ENCODE results near the gene EPHB3.

The EPHB3 gene

DNA sequence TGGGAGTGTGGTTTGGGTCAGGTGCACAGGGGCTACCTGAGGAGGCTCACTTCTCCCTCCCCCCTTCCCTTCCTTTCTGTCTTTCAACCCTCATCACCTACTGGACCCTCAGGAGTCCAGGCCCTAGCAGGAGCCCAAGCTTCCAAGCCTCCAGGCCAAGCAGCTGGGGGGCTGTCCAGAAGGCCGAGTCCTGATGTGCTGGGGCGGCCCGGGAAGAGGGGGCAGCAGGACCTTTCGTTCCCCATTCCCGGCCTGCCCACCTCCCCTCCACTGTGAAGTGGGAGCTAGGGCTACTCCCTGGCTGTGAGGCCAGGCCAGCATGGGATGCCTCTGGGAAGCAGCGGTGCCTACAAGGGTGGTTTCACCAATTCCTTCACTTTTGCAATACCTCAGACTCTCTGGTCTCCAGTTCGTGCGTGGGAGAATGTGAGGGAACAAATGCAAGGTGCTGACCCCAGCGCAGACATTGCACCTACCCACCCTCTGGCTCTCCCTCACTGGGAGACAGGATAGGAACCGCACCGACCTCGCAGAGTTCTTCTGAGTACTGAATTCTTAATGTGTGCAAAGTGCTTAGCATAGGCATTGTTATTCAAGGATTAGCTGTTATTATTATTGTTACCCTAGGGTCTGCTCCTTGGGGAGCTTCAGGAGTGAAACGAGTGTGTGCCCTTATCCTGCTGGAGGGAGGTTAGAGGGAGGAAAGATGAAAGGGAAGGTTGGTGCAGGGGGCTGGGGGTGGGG lies 2.5 kb downstream of the EPHB3 start:
- Histone ChIP-seq H3K9me3 (ENCODE audit: control insufficient read depth, low read length) (no peaks in the 10 kb centered on the region), H3K36me3 (ENCODE audit: control insufficient read depth, insufficient read depth, low read length) (no peaks in the 10 kb centered on the region), H3K4me3 (ENCODE audit: insufficient read depth, low read depth, low read length) (peak overlapping the region; percentile 44), H3K27me3 (ENCODE audit: control insufficient read depth, insufficient read depth, low read length, poor library complexity, severe bottlenecking) (peaks cover 82% of the 10 kb centered on the region), H3K4me1 (ENCODE audit: control insufficient read depth, insufficient read depth, low read length) (peaks cover 54% of the 10 kb centered on the region), H3K27ac (ENCODE audit: insufficient read depth, low read depth, low read length, poor library complexity, severe bottlenecking) (no peak overlapping the region)
- 5% methylated on average over 13 of the region's 13 CpGs for WGBS, 2 experiments

DNA sequence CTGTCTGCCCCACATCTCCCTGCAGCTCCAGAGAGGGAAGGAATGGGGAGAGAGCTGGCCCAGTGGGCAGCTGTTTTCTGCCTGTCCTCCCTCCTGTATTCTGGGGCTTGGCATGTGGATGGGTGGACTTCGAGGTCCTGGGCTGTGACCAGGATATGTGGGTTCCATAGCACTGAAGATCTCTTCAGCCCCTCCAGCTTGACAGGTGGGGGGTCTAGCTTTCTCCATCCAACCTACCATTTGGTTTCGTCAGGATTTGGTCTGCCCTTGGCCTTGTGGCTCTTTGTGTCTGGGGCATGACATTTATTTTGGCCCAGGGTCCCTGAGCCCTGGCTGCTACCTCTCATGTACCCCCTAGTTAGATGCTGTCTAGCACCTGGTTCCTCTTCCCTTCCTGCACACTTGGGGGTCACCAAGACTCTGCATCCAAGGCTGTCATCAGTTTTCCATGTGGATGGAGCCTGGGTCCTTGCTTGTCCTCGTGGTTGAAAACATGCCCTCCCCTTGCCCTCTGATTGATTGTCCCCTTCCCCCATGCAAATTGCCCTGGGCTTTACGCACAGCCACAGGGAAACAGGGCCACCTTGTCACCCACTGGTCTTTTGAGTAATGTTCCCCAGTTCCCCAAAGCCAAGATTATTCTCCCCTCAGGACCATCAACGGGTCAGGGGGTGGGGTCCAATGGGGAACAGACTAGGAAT lies 3.2 kb downstream of the EPHB3 start:
- peaks cover 88% of the 10 kb centered on the region for H3K27me3 ChIP-seq (ENCODE audit: control insufficient read depth, insufficient read depth, low read length, poor library complexity, severe bottlenecking)
- H3K27ac ChIP-seq (ENCODE audit: insufficient read depth, low read depth, low read length, poor library complexity, severe bottlenecking) = no peak overlapping the region
- no peak overlapping the region for H3K4me3 ChIP-seq (ENCODE audit: insufficient read depth, low read depth, low read length)
- 32 to 38% methylated on average over 5 of the region's 5 CpGs for WGBS, 2 experiments
- H3K9me3 ChIP-seq (ENCODE audit: control insufficient read depth, low read length) = no peaks in the 10 kb centered on the region
- H3K36me3 ChIP-seq (ENCODE audit: control insufficient read depth, insufficient read depth, low read length) = no peaks in the 10 kb centered on the region
- H3K4me1 ChIP-seq (ENCODE audit: control insufficient read depth, insufficient read depth, low read length) = peaks cover 56% of the 10 kb centered on the region

DNA sequence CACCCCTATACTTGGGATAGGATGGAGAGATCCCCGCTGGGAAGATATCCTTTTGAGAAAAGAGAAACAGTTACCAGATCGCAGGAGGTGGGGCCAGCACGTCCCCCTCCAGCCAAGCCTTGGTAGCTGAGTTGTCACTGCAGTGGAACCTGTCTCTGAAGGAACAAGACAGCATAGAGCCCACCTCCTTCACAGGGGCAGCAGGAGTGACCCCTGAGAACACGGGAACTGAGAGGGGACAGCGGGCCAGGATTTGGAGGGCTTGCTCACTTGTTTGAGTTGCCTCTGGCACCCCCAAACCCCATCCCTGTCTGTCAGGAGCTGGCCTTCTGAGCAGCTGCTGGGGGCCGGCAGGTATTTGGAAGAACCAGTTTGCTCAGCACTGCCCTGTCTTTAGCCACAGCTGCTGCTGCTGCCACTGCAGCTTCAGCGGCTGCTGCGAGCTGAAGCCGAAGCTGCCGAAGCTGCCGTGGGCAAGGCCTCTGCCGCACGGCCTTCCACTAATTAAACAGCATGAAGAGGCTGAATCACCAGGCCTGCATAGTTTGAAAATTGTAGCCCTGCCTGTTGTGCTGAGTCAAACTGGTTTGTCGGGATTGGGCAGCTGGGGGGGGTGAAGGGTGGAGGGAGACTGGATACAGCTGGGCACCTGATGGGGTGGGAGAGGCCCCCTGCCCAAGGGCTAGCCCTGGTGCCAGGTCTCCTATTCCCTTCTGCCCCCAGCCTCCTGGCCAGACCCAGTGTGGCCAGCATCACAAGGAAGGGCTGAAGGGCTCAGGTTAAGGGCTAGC lies 4.0 kb downstream of the EPHB3 start:
- 25 to 29% methylated on average over 14 of the region's 14 CpGs for WGBS, 2 experiments
- Histone ChIP-seq H3K4me1 (ENCODE audit: control insufficient read depth, insufficient read depth, low read length) (peaks cover 64% of the 10 kb centered on the region), H3K36me3 (ENCODE audit: control insufficient read depth, insufficient read depth, low read length) (no peaks in the 10 kb centered on the region), H3K27me3 (ENCODE audit: control insufficient read depth, insufficient read depth, low read length, poor library complexity, severe bottlenecking) (peaks cover 93% of the 10 kb centered on the region), H3K9me3 (ENCODE audit: control insufficient read depth, low read length) (no peaks in the 10 kb centered on the region), H3K4me3 (ENCODE audit: insufficient read depth, low read depth, low read length) (no peak overlapping the region), H3K27ac (ENCODE audit: insufficient read depth, low read depth, low read length, poor library complexity, severe bottlenecking) (peak overlapping the region; percentile 4)

DNA sequence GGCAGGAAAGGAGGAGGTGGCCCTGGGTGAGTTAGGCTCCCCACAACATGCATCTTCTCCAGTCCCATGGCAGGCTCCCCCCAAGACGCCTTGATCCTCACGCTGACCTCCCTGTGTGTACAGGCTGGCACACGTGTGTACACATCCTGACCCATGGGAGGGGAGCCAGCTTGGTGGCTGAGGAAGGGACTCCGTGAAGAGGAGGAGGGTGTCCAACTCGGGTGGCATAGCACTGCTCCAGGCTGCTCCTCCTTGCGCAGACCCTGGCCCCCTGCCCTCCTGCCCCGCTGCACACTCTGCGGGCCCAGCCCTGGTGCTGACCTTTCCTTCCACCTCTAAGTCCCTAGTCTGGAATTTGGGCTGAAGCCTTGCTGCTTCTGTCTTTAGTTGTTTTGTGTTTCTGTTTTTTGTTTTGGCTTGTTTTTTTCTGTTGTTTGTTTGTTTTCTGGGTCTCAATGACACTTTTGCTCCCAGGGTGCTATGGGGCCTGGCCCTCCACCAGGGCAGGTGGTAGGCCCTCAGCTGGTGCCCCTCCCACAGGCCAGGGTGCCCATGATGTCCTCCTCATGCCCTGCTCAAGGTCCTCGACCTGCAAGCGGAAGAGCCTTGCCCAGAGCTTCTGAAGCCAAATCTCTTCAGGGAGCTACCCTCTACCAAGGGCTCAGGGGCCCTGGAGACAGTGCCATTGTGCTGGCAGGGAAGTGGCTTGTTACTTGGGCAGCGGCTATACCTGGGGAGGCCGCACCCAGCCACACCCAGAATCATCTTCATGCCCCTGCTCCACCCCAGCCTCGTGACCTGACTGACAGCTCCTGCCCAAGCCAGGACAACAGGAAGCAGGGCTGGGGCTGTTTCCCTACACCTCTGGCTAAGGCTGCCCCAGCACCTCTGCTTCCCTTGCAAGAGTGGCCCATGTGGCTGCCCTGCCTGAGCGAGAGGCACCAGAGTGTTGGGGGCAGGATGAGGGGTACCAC lies 5.1 kb downstream of the EPHB3 start:
- peaks cover 65% of the 10 kb centered on the region for H3K4me1 ChIP-seq (ENCODE audit: control insufficient read depth, insufficient read depth, low read length)
- H3K27ac ChIP-seq (ENCODE audit: insufficient read depth, low read depth, low read length, poor library complexity, severe bottlenecking) = no peak overlapping the region
- WGBS, 2 experiments = 85 to 88% methylated on average over 14 of the region's 14 CpGs
- peaks cover 90% of the 10 kb centered on the region for H3K27me3 ChIP-seq (ENCODE audit: control insufficient read depth, insufficient read depth, low read length, poor library complexity, severe bottlenecking)
- no peaks in the 10 kb centered on the region for H3K9me3 ChIP-seq (ENCODE audit: control insufficient read depth, low read length)
- no peaks in the 10 kb centered on the region for H3K36me3 ChIP-seq (ENCODE audit: control insufficient read depth, insufficient read depth, low read length)
- H3K4me3 ChIP-seq (ENCODE audit: insufficient read depth, low read depth, low read length) = no peak overlapping the region

DNA sequence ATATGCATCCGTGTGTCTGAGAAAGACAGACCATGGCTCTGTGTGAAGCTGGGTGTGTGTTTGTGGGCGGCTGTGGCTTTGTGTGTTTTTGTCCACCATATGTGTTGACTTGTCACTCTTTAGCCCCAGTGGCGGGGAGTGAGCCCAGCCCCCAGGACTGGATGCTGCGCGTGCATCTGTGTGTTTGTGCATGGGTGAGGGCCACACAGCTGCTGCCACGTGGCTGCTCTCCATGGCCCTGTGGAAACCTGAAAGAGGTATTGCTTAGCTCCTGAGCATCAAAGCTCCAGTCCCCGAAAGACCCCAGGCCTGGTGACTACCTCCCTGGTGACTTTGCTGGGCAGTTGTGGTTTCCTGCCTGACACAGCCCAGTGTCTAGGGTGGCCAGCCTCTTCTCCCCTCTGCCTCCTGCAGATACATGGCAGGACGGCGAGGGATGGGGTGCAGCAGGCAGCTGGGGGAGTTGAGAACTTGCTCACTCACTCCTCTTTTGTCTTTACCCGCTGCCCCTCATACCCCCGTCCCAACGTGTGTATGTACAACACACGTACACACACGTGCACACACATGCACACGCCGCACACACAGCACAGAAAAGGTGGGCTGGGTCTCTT lies 6.5 kb downstream of the EPHB3 start:
- H3K27me3 ChIP-seq (ENCODE audit: control insufficient read depth, insufficient read depth, low read length, poor library complexity, severe bottlenecking) = peaks cover 82% of the 10 kb centered on the region
- 46 to 47% methylated on average over 16 of the region's 16 CpGs for WGBS, 2 experiments
- H3K4me1 ChIP-seq (ENCODE audit: control insufficient read depth, insufficient read depth, low read length) = peaks cover 59% of the 10 kb centered on the region
- no peaks in the 10 kb centered on the region for H3K36me3 ChIP-seq (ENCODE audit: control insufficient read depth, insufficient read depth, low read length)
- H3K9me3 ChIP-seq (ENCODE audit: control insufficient read depth, low read length) = no peaks in the 10 kb centered on the region
- no peak overlapping the region for H3K27ac ChIP-seq (ENCODE audit: insufficient read depth, low read depth, low read length, poor library complexity, severe bottlenecking)
- H3K4me3 ChIP-seq (ENCODE audit: insufficient read depth, low read depth, low read length) = peak overlapping the region; percentile 47

GRCh38 chr3:184568560-184568923 lies 7.0 kb downstream of the EPHB3 start:
- H3K4me3 ChIP-seq (ENCODE audit: insufficient read depth, low read depth, low read length) = peak overlapping the region; percentile 47
- peaks cover 77% of the 10 kb centered on the region for H3K27me3 ChIP-seq (ENCODE audit: control insufficient read depth, insufficient read depth, low read length, poor library complexity, severe bottlenecking)
- WGBS, 2 experiments = 1% methylated on average over 16 of the region's 16 CpGs
- H3K36me3 ChIP-seq (ENCODE audit: control insufficient read depth, insufficient read depth, low read length) = no peaks in the 10 kb centered on the region
- peaks cover 54% of the 10 kb centered on the region for H3K4me1 ChIP-seq (ENCODE audit: control insufficient read depth, insufficient read depth, low read length)
- no peaks in the 10 kb centered on the region for H3K9me3 ChIP-seq (ENCODE audit: control insufficient read depth, low read length)
- no peak overlapping the region for H3K27ac ChIP-seq (ENCODE audit: insufficient read depth, low read depth, low read length, poor library complexity, severe bottlenecking)

- 1% methylated on average over 63 to 66 of the region's 68 CpGs for WGBS, 2 experiments
- Histone ChIP-seq H3K27me3 (ENCODE audit: control insufficient read depth, insufficient read depth, low read length, poor library complexity, severe bottlenecking) (peaks cover 70% of the 10 kb centered on the region), H3K9me3 (ENCODE audit: control insufficient read depth, low read length) (no peaks in the 10 kb centered on the region), H3K27ac (ENCODE audit: insufficient read depth, low read depth, low read length, poor library complexity, severe bottlenecking) (no peak overlapping the region), H3K4me3 (ENCODE audit: insufficient read depth, low read depth, low read length) (peak overlapping the region; percentile 47), H3K4me1 (ENCODE audit: control insufficient read depth, insufficient read depth, low read length) (peaks cover 52% of the 10 kb centered on the region), H3K36me3 (ENCODE audit: control insufficient read depth, insufficient read depth, low read length) (no peaks in the 10 kb centered on the region)
Measured at GRCh38 chr3:184568924-184569829, 7.6 kb downstream of the EPHB3 start.

DNA sequence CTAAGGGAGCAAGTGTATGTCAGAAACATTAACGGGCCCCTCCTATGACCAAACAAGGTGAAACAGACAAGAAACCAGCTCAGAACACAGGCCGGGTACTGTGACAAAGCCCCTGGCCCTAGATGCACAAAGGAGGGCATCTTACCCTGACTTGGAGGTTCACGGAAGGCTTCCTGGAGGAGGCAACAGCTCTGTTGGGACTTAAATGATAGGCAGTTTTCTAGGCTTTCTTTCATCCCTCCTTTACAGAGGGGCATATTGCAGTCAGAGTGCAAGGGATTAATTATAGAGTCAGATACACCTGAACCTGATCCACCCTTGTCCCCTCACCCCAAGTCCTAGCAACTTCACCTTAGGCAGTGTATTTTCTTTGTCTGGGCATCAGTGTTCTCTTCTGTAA lies 8.4 kb downstream of the EPHB3 start:
- no peaks in the 10 kb centered on the region for H3K36me3 ChIP-seq (ENCODE audit: control insufficient read depth, insufficient read depth, low read length)
- peaks cover 52% of the 10 kb centered on the region for H3K4me1 ChIP-seq (ENCODE audit: control insufficient read depth, insufficient read depth, low read length)
- 43 to 50% methylated on average over 3 of the region's 3 CpGs for WGBS, 2 experiments
- H3K4me3 ChIP-seq (ENCODE audit: insufficient read depth, low read depth, low read length) = no peak overlapping the region
- no peak overlapping the region for H3K27ac ChIP-seq (ENCODE audit: insufficient read depth, low read depth, low read length, poor library complexity, severe bottlenecking)
- H3K27me3 ChIP-seq (ENCODE audit: control insufficient read depth, insufficient read depth, low read length, poor library complexity, severe bottlenecking) = peaks cover 62% of the 10 kb centered on the region
- no peaks in the 10 kb centered on the region for H3K9me3 ChIP-seq (ENCODE audit: control insufficient read depth, low read length)
